HG03460 (cell line): ENCODE data around the gene GMFB.

Experiments
- ATAC-seq: cut with Tn5 transposase; IDR thresholded peaks from one replicate; pipeline ENCODE4 v1.9.1; 2021; ENCODE audit not compliant: unreplicated experiment

The GMFB gene

DNA sequence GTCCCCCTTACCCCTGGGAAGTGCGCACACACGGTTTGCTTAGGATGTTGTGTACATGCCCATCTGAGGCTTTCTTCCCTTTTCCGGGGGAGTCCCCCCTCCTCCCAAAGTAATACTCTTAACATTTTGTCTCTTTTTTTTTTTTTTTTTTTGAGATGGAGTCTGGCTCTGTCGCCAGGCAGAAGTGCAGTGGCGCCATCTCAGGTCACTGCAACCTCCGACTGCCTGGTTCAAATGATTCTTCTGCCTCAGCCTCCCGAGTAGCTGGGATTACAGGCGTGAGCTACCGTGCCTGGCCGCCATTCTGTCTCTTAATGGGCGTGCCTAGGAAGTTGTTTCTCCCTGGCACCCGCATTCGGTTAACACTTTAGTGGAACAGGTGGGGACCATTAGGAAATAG, 4.5 kb upstream of the GMFB start:
- no peak for ATAC-seq

DNA sequence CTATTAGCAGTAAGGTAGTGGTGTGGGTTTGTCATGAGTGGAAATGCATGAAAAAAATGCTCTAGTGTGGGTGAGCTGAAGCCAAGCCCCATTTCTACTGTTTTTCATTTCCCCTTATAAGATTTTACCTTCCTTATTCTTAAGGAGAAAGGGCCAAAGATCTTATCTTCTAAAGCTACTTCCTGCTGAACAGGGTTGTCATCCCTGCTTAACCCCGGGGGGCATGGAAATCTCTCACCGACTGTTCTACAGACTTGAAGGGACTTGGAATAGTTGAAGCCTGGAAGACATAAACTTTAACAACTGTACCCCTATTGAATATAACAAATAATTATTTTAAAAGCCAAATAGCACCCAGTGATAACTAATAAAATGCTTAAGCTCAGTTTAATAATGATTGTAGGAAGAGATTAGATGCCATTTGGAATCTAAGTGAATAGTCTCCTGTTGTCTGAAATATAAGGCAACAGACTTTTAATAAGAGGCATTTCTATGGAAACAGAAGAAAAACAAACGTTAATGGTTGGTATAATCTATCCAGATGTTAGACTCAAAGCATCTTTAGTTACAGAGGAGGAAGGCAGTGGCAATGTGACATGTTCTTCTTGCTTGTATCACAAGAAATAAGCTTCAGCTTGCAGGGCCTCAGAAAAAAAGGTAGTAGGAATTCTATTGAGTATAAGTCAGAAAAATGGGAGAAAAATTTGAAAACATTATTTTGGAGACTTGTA, 1.8 kb upstream of the GMFB start:
- ATAC-seq = no peak

DNA sequence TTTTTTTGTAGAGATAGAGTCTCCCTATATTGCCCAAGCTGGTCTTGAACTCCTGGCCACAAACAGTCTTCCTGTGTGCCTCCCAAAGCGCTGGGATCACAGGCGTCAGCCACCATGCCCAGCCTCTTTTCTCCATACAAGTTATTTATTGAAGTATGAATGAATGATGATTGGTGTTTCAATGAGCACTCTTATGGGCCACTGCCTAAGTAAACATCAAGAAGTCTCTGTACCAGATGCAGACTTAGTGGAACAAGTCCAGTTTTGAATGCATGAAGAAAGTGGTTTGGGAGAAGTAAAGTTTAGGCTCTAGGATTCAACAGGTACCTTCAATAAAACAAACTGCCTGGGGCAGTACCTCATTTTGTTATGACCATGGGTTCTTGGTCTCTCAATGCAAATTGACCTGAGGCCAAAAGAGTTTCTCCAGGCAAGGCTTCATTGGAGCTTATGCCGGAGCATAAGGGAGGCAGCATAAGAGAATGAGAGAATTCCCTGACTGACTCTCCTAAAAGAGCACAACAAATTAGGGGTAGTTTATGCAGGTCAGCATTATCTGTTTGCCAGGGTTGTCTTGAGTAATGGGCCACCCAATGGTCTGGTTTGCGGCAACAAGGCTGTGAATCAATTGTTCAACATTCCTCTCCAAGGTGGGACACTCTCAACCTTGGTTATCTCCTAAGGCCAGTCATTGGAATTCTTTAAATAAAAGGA, 1.1 kb upstream of the GMFB start:
- no peak for ATAC-seq

DNA sequence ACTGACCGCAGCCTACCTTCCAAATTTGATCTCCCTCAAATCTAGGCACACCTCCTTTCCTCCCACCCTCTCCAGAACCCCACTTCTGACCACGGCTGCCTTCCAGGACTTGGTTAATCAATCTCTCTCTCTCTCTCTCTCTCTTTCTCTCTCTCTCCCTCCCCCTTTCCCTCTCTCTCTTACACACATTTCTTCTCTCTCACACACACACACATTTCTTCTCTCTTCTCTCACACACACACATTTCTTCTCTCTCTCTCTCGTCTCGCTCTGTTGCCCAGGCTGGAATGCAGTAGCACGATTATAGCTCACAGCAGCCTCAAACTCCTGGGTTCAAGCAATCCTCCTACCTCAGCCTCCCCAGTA, 521 bp upstream of the GMFB start:
- ATAC-seq = no peak

DNA sequence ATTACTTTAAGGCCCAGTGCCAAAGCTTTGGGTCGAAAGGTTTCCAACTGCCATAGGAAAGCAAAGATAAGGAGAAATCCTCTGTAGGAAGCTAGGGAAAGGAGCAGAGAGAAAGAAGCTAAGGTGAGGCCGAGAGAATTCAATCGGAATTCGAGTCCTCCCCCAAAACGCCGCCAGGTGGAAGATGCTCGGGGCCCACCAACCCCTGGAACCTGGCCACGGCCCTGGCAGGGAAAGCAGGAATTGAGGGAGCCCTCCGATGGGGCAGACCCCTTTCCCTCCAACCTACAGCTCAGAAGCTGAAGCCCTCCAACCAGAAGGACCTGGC, 498 bp downstream of the GMFB start:
- ATAC-seq = no peak

DNA sequence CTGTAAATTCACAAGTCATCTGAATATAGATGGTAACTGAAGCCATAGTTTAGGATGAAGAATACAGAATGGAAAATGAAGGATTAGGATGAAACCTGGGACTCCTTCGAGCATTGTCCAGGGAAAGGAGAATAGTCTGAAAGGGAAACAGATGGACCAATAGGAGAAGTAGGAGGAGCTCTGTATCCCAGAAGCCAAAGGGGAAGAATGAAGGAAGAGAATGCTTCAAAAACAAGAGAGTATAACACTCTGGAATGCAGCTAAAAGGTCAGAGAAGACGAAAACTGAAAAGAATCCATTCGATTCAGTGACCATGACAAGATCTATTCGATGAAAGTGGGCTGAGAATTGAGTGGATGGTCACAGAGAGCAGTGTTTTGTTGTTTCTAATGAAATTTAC, 1.0 kb downstream of the GMFB start:
- ATAC-seq = no peak

DNA sequence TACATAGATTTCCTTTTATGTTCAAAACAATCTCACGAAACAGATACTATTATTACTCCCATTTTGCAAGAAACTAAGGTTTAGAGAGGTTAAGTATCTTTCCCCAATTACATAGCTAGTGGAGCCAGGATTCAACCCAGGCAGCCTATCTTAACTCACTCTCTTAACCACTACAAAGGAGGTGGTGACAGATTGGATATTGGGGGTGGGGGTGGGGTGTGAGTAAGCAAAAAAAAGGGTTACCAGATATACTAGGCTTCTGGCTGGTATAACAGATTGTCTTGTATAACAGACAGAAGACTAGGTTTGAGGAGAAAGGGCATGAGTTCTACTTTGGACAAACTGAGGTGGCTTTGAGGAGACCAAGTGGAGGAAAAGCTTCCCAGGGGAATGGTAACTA, 2.1 kb downstream of the GMFB start:
- ATAC-seq = no peak

DNA sequence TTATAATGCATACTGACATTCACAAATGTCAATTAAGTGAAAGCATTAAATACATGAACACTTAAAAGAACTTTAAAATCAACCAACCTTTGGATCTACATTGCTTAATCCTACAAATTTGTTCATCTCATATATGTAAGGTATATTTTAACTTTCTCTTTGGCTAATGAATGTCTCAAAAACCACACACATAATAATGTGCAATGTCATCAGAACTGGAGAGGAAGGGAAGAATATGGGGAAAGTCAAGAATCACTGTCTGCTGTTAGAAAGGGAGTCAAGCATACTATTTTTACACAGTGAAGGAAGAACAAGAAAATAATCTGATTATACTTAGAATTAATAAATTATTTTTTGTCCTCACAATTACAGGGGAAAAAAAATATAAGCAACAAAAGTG, 4.9 kb downstream of the GMFB start:
- no peak for ATAC-seq

DNA sequence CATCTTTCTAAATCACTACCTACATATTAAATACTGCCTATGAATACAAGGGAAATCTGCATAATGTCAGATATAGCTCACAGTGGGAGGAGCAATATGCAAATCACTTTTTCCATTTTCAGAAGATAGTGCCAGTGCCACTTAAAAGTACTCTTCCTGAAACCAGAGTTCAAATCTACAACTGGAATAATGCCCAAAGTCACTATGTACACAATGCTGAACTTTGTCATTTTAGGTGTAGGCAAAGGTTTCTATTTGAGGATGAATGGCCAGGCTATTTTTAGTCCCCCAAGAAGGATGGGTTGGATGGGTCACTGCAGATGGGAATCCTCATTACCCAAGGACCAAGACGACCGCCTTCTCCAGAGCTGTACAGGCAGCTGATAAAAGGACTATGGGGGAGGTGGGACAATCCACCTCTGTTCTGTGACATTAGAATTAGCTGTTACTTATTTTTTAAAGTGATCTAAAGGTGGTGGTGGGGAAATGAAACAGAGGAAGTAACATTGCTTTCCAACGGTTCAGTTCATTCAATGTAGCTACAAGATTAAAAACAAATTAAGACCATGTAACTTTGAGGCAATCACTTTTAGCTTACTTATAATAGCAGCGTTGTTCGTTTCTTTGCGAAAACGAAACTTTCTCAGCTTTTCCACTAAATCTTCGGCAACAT, 5.6 kb downstream of the GMFB start:
- ATAC-seq = no peak

DNA sequence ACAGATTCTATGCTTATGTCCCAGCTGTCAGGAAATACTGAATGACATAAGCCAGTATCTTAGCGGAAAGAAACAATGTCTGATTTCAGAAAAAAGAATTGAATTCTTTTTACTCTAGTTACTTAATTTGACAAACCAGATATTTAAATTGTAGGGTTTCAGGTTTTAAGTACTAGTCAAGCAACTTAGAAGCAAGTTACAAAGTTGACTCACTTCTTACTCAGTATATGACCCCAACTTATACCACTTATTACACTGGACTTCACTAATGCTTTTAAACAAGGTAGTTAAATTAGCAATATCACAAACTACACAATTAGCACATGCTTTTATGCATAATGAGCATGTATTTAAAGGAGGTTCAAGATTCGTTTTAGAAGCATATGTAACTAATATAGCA, 7.1 kb downstream of the GMFB start:
- no peak for ATAC-seq

DNA sequence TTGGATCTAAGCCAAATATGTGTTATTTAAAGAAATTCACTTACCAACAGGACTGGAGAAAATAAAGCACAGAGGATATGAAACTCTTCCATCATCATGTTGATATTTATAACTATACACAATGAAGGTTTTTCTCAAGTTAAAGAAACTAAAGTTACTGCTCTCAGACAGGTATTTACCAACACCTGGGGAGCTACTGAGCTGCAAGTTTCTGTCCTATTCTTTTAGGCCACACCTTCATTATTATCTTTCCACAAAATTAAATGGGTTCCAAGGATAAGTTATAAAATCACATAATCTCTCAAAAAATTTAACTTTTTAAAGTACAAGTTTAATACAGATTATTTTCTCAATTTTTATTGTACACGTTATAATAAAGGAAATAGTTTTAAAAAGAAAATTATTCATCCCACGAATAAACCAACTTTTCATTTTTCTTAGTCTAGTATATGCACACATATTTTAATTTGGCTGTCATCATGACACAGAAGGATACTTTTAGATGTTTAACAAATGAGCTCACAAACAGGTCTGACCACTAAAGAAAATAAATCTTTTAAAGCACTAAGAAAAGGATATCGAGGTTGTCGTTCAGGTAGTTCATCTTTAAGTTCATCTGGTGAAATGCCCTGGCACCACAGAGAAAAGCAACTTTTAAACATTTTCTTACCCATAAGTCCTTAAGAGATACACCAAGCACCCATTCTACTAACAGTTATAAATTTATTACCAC, 7.8 kb downstream of the GMFB start:
- ATAC-seq = no peak

DNA sequence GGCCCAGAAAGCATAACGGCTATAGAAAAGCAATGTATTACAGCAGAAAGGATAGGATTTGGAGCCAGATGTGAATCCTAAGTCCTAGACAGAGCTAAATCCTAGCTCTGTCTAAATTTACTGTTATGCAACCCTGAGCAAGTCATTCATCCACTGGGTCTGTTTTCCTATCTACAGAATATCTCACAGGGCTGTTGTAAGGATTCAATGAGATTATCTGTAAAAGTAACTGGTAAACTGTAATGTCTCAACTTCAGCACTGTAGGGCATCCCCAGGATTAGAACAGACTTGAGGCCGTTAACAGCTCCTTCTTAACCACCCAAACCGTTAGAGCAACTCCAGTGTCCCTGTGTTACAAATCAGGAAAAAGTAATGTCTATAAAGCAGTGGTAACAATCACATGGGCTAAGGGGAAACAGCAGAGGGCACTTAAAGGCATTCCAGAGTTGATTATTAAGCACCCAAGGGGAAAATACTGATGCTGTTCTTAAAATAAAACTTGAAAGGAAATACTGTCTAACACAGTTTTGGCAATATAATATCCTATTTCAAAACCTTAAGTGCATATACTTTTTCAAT, 10.1 kb downstream of the GMFB start:
- ATAC-seq = no peak

DNA sequence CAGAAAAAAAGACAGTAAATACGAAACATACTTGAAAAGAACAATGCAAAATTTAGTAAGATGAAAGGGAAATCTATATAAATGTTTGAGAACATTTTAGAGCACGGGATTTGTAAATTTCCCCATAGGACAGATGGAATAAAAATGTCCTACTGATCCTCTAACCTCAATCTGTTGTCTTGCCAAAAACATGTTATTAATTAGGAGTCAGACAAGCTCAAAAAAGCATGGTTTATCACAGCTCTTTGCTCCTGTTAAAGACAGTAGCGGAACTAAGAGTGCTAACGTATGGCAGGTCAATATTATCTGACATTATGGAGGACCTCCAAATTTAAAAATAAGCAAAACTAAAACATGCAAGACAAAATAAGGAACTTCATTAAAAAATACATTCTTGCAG, 12.9 kb downstream of the GMFB start:
- ATAC-seq = no peak

DNA sequence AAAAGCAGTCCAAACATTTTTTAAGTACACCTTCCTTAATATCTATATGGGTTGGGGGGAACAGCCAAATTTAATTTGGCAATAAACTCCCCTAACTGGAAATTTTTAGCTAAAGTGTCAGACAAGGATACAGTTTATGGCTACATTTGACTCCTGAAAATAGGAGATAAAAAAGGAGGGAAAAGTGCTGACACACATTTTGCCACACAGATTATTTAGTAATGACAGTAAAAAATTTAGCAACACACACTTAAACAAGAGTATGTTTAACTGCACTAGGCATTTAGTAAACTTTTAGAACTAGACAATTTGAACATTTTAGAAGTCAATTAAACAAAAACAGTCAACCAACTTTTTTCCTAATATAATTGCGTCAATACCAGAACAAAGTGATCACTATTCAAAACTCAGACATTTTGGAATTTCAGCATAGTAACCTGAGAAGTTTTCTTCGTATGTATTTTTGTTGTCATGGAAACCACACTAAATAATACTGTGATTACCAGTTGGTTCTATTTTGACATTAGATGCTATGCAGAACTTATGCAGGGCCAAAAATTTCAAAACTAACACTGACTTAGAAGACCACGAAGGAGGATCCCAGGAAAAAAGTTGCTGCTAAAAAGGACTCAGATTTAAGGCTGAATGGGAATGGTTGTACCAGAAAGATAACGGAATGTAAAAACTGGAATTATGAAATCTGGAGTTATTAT, 13.4 kb downstream of the GMFB start:
- ATAC-seq = no peak

DNA sequence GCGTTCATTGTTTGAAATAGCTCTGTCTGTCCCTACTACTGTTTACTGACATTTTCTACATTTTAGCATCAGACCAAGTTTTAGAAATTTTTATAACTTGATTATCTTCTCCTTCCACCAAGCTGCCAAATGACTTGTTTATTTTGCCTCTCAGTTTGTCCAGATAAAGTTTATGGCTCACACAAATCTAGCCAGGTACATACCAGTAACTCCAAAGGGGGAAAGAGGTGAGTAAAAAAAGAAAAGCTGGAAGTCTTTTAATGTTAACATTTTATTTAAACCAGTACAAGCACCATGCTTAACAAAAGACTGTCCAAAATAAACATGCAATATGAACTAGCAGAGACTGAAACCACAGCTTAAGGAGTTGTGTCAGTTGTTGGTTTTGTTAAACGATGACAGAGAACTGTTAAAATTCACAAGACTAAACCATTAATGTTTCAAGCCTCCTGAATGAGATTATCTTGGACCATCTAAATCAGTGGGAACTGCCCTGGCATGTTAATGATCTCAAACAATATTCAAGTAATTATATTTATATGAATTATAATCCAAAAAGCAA, 14.5 kb downstream of the GMFB start:
- no peak for ATAC-seq

DNA sequence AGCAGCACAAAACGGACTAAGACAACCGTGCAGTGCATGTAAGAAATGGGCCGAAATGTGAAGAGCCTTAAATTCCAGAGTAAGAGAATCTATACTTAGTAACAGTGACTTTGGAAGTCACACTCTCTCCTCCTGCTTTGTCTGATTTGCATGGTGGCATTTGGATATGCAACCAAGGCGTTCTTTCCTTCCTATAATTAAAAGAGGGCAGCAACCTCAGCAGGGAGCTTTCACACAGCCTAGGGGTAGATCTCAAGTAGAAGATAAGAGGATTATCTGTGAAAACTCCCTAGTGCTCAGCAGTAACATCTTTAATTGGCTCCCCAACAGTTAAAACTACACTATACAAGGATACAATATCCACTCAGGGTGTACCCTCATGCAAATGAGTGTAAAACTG, 16.5 kb downstream of the GMFB start:
- no peak for ATAC-seq

DNA sequence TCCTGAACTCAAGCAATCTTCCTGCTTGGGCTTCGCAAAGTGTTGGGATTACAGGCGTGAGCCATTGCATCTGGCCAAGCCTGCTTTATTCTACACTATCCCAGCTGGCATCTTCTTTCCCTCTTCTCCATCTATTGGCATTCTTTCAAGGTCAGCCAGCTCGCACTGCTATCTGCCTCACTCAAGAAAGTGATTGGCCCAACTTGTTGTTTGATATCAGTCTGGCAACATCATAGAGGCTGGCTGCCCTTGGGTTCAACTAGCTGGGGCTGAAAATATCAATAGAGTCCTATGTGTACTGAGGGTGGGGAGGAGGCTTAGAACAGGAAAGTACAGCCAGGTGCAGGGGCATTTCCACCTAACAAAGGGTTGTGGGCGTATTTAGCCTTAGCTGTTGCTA, 17.1 kb downstream of the GMFB start:
- no peak for ATAC-seq

DNA sequence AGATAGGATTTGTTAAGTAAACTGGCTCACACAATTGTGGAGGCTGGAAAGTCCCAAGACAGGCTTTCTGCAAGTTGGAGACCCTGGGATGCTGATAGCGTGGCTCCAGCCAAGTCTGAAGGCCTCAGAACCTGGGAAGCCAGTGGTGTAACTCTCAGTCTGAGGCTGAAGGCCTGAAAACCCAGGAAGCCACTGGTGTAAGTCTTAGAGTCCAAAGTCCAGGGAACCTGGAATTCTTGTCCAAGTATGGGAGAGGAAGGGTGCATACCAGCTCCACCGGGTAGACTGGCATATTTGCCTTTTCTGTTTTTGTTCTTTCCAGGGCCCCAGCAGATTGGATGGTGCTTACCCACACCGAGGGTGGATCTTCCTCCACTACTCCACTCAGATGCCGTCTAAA, 18.1 kb downstream of the GMFB start:
- ATAC-seq = no peak

DNA sequence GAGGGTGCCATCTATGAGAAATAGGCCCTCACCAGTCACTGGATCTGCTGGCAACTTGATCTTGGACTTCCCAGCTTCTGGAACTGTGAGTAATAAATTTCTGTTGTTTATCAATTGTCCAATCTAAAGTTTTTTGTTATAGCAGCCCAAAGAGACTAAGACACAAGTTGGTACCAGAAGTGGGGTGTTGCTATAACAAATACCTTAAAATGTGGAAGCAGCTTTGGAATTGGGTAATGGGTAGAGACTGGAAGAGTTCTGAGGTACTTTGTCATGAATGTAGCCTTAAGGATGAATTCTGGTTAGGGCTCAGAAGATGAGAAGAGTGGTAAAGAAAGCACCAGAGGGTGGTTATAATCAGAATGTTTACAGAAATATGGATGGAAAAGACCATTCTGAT, 21.5 kb downstream of the GMFB start:
- ATAC-seq = no peak

DNA sequence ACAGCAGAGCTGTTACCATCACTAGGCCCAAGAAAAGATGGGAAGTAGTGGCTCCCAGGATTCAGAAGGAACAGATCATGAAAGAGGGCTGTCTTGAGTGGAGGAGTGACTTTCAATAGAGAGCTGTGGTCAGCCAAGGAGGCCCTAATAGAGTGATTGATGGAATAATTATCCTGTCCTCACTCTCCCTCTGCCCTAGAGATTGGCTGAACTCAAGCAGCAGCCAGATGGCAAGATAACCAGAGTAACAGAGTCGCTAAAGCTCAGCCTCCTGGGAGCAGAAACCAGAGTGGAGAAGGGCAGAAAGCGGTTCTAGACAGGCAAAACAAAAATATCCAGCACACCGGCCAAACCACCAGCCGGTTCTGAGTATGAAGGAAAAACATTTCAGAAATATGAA, 23.1 kb downstream of the GMFB start:
- no peak for ATAC-seq

DNA sequence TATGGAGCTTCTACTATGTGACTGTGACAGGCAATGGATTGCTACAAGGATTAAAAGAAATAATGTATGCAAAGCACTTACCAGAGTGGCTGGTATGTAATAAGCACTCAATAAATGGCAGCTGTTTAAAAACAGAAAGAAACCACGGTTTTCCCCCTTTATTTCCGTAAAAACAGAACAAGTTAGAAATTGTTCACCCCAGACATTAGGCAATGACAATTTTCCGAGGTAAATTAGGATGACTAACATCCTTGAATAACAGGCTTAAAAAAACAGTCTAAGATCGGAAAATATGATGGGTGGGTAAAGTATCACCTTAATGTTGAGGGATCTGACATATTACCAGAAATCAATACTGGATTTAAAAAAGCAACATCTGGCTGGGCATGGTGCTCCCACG, 26.7 kb downstream of the GMFB start:
- ATAC-seq = no peak
